DND-41 (cell line): Measurements from ENCODE around the gene SLC6A18.

Experiments
- ATAC-seq: fragments of 200-7000 bp; cut with Tn5 transposase; 3 replicates; pipeline ENCODE4 v1.9.1; 2021; ENCODE audit warnings: low read depth; ENCODE audit not compliant: insufficient read depth
- DNase-seq: peaks from one replicate; pipeline ENCODE4 v3.0.0-alpha.2; 2020
- H2AFZ ChIP-seq: 2 replicates; pipeline ENCODE4 v1.6.0; 2012; ENCODE audit warnings: low read depth, low read length
- H3K27ac ChIP-seq: 2 replicates; pipeline ENCODE4 v1.5.1; 2012; ENCODE audit warnings: low read length, inconsistent platforms
- H3K27me3 ChIP-seq: fragments of 200-600 bp; sonication (generic); 2 replicates; pipeline ENCODE4 v1.6.0; 2012; ENCODE audit warnings: low read length, mild to moderate bottlenecking, inconsistent platforms; ENCODE audit not compliant: insufficient read depth, poor library complexity
- H3K36me3 ChIP-seq: 2 replicates; pipeline ENCODE4 v1.5.1; 2012; ENCODE audit warnings: low read length, inconsistent platforms; ENCODE audit not compliant: insufficient read depth
- H3K4me1 ChIP-seq: 2 replicates; pipeline ENCODE4 v1.5.1; 2012; ENCODE audit warnings: mild to moderate bottlenecking, low read length; ENCODE audit not compliant: insufficient read depth
- H3K4me2 ChIP-seq: 2 replicates; pipeline ENCODE4 v1.6.0; 2012; ENCODE audit warnings: mild to moderate bottlenecking, moderate library complexity, low read length, inconsistent platforms; ENCODE audit not compliant: insufficient read depth
- H3K4me3 ChIP-seq, 2 experiments: fragments of 200-600 bp in 1 of 2; shearing (Covaris generic) in 1 of 2; 2 replicates each; pipeline ENCODE4 v1.5.1; 2012 to 2016; ENCODE audit warnings: inconsistent platforms in 2 of 2, low read length in 2 of 2, mild to moderate bottlenecking in 2 of 2, low read depth in 1 of 2, moderate library complexity in 1 of 2
- H3K79me2 ChIP-seq: 2 replicates; pipeline ENCODE4 v1.6.0; 2012; ENCODE audit warnings: low read length, inconsistent platforms; ENCODE audit not compliant: insufficient read depth
- H3K9ac ChIP-seq: 2 replicates; pipeline ENCODE4 v1.6.0; 2012; ENCODE audit warnings: low read depth, mild to moderate bottlenecking, inconsistent platforms, low read length, moderate library complexity
- H3K9me3 ChIP-seq: 2 replicates; pipeline ENCODE4 v1.5.1; 2012; ENCODE audit warnings: low read length, moderate library complexity, mild to moderate bottlenecking, inconsistent platforms; ENCODE audit not compliant: insufficient read depth, severe bottlenecking
- H4K20me1 ChIP-seq: 2 replicates; pipeline ENCODE4 v1.6.0; 2012; ENCODE audit warnings: low read length; ENCODE audit not compliant: insufficient read depth
- EZH2 ChIP-seq: IDR thresholded peaks from 3 replicates; pipeline ENCODE4 v1.6.1; 2012; ENCODE audit warnings: borderline replicate concordance, low read depth, mild to moderate bottlenecking, moderate library complexity, low read length, inconsistent platforms; ENCODE audit not compliant: severe bottlenecking
- TF ChIP-seq, protein P1 (sequence below): IDR thresholded peaks from 2 replicates; pipeline ENCODE4 v1.5.1; 2012; ENCODE audit warnings: borderline replicate concordance, low read length, moderate library complexity, mild to moderate bottlenecking; ENCODE audit not compliant: poor library complexity, severe bottlenecking; ENCODE audit errors: extremely low read depth

The SLC6A18 gene

DNA sequence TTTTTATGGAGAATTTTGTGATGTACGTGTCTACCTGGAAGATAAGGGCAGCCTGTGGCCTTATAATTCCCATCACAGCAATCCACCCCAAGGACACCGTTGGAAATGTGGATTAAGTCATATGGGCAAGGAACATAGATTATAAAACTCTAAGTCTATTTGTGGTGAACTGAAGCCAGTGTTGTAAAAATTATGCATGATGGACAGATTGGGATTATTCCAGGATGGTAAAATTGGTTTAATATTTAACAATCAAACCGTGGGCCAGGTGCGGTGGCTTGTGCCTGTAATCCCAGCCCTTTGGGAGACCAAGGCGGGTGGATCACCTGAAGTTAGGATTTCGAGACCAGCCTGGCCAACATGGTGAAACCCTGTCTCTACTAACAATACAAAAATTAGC, 36.7 kb upstream of the SLC6A18 start:
- no peaks in the 10 kb centered on the region for H4K20me1 ChIP-seq
- TF ChIP-seq EZH2 = no peak
- TF ChIP-seq, protein P1, sequence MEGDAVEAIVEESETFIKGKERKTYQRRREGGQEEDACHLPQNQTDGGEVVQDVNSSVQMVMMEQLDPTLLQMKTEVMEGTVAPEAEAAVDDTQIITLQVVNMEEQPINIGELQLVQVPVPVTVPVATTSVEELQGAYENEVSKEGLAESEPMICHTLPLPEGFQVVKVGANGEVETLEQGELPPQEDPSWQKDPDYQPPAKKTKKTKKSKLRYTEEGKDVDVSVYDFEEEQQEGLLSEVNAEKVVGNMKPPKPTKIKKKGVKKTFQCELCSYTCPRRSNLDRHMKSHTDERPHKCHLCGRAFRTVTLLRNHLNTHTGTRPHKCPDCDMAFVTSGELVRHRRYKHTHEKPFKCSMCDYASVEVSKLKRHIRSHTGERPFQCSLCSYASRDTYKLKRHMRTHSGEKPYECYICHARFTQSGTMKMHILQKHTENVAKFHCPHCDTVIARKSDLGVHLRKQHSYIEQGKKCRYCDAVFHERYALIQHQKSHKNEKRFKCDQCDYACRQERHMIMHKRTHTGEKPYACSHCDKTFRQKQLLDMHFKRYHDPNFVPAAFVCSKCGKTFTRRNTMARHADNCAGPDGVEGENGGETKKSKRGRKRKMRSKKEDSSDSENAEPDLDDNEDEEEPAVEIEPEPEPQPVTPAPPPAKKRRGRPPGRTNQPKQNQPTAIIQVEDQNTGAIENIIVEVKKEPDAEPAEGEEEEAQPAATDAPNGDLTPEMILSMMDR = no peak
- DNase-seq = no peak
- H3K79me2 ChIP-seq = no peaks in the 10 kb centered on the region
- no peaks in the 10 kb centered on the region for H3K36me3 ChIP-seq
- no peaks in the 10 kb centered on the region for H3K9me3 ChIP-seq
- no peak overlapping the region for H3K4me2 ChIP-seq
- no peak for ATAC-seq
- H3K9ac ChIP-seq = no peak overlapping the region
- no peak overlapping the region for H3K4me3 ChIP-seq
- peaks cover 6% of the 10 kb centered on the region for H3K27me3 ChIP-seq
- H3K27ac ChIP-seq = no peak overlapping the region
- H3K4me1 ChIP-seq = no peaks in the 10 kb centered on the region
- no peak overlapping the region for H2AFZ ChIP-seq

DNA sequence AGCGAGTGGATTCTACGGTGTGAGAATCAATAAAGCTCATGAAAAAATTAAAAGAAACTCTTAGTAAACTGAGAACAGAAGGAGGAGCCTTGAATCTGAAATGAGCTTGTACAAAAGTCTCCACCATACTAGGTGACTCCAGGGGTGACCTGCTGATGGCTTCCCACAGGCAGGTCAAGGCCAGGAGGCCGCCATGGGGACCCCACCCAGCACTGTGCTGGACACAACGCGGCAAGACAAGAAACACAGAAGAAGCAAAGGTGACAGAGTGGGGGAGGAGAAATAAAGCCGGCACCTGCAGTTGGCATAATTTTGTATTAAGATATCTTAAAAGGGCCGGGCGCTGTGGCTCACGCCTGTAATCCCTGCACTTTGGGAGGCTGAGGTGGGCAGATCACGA, 35.9 kb upstream of the SLC6A18 start:
- H2AFZ ChIP-seq = no peak overlapping the region
- peaks cover 6% of the 10 kb centered on the region for H3K27me3 ChIP-seq
- no peak for ATAC-seq

GRCh38 chr5:1190278-1190677, 34.9 kb upstream of the SLC6A18 start:
- Histone ChIP-seq H3K27me3 (peaks cover 6% of the 10 kb centered on the region), H3K4me3 (no peak overlapping the region), H3K36me3 (no peaks in the 10 kb centered on the region), H3K4me2 (no peak overlapping the region), H3K79me2 (no peaks in the 10 kb centered on the region), H3K9me3 (no peaks in the 10 kb centered on the region), H3K9ac (no peak overlapping the region), H3K4me1 (no peaks in the 10 kb centered on the region), H3K27ac (no peak overlapping the region), H2AFZ (no peak overlapping the region), H4K20me1 (no peaks in the 10 kb centered on the region)
- TF ChIP-seq, protein P1 = no peak
- TF ChIP-seq EZH2 = no peak
- ATAC-seq (no peak), DNase-seq (no peak)

More for the DNA sequence above, 35.9 kb upstream of the SLC6A18 start:
- Histone ChIP-seq H4K20me1 (no peaks in the 10 kb centered on the region), H3K4me3 (no peak overlapping the region), H3K9ac (no peak overlapping the region), H3K27ac (no peak overlapping the region), H3K36me3 (no peaks in the 10 kb centered on the region), H3K4me2 (no peak overlapping the region), H3K4me1 (no peaks in the 10 kb centered on the region), H3K79me2 (no peaks in the 10 kb centered on the region), H3K9me3 (no peaks in the 10 kb centered on the region)
- no peak for TF ChIP-seq EZH2
- TF ChIP-seq, protein P1 = no peak
- no peak for DNase-seq

- H2AFZ ChIP-seq = no peak overlapping the region
- no peak overlapping the region for H3K27ac ChIP-seq
- DNase-seq (no peak), ATAC-seq (peak; percentile 54; the same call in 2 of the 3 replicates)
- peaks cover 6% of the 10 kb centered on the region for H3K27me3 ChIP-seq
- no peak overlapping the region for H3K4me2 ChIP-seq
- H3K4me1 ChIP-seq = no peaks in the 10 kb centered on the region
- TF ChIP-seq, protein P1 = no peak
- no peak for TF ChIP-seq EZH2
- no peak overlapping the region for H3K9ac ChIP-seq
- H3K9me3 ChIP-seq = no peaks in the 10 kb centered on the region
- no peaks in the 10 kb centered on the region for H4K20me1 ChIP-seq
- H3K79me2 ChIP-seq = no peaks in the 10 kb centered on the region
- H3K4me3 ChIP-seq = no peak overlapping the region
- H3K36me3 ChIP-seq = no peaks in the 10 kb centered on the region
Measured at GRCh38 chr5:1190837-1191239, 34.3 kb upstream of the SLC6A18 start.
